Ovary (tissue), 9 donors: ENCODE data around the gene GPC6. TPM values are rescaled to one million over a fixed set of nuclear protein-coding genes. Genes with fewer than 3 reads are reported as not detected.

Experiments used
- DNase-seq, 5 donors: peaks; one replicate each; pipeline ENCODE4 v3.0.0-alpha.2; 2019 to 2020
- H3K27ac ChIP-seq, 2 donors: fragments of 200-600 bp; one replicate each; pipeline versions ENCODE4 v1.5.1 to v1.8.0; 2019 to 2022
- H3K27me3 ChIP-seq: fragments of 200-600 bp; one replicate; pipeline ENCODE4 v1.8.0; 2022
- H3K36me3 ChIP-seq: fragments of 200-600 bp; sonication (generic); one replicate; pipeline ENCODE4 v1.5.1; 2019
- H3K4me1 ChIP-seq: one replicate; pipeline ENCODE4 v1.8.1; 2013; ENCODE audit warnings: mild to moderate bottlenecking, moderate library complexity; ENCODE audit not compliant: insufficient read depth
- H3K4me3 ChIP-seq: fragments of 200-600 bp; sonication (generic); one replicate; pipeline ENCODE4 v1.5.1; 2017
- H3K9me3 ChIP-seq, 2 donors: fragments of 200-600 bp in 1 of 2; sonication (generic) in 1 of 2; one replicate each; pipeline versions ENCODE4 v1.5.1 to v1.8.1; 2013 to 2019; ENCODE audit warnings: mild to moderate bottlenecking in 1 of 2, moderate library complexity in 1 of 2
- CTCF ChIP-seq, 3 donors: fragments of 450-650 bp in 2 of 3; fragments of 200-600 bp in 1 of 3; IDR thresholded peaks; one replicate each; pipeline versions ENCODE4 v1.5.1 to v1.8.0; 2016 to 2022; ENCODE audit warnings: antibody characterized with exemption in 3 of 3, mild to moderate bottlenecking in 1 of 3
- EP300 ChIP-seq: sonication (generic); formaldehyde crosslinking; IDR thresholded peaks from one replicate; pipeline ENCODE4 v1.6.1; 2017; ENCODE audit warnings: antibody characterized with exemption
- POLR2A ChIP-seq: fragments of 450-650 bp; IDR thresholded peaks from one replicate; pipeline ENCODE4 v1.6.1; 2017; ENCODE audit warnings: antibody characterized with exemption, mild to moderate bottlenecking, moderate library complexity
- WGBS, 3 donors: extraction: QIAGEN DNeasy Blood & Tissue Kit in 1 of 3; methylation state at CpG; one replicate each; pipeline versions ENCODE4 v1.1.5 to v1.1.7; 2013 to 2017; 5-methylcytosine and 5-hydroxymethylcytosine counted together
- intact Hi-C, 4 donors: fragments of 100-400 bp; cut with DNase I; formaldehyde crosslinking; loops; one replicate each; pipeline versions ENCODE4 v1.11.0 to v1.15.1; 2022 to 2023
- polyA plus RNA-seq, 2 donors: library from polyadenylated mRNA; stranded (reverse); fragments of 200-250 nt in 1 of 2; fragments of 350-450 nt in 1 of 2; fragmentation: Illumina TruSeq in 1 of 2; extraction: RNeasy Lipid Tissue Mini Kit (QIAGEN cat#74804) in 1 of 2; gene quantifications; one replicate each; pipeline ENCODE4 v1.2.3, GENCODE V29; 2013 to 2014
- total RNA-seq, 7 donors: library from RNA; depleted of rRNA in 2 of 7; stranded (reverse); fragments of >200 nt in 2 of 7; fragmentation: NEBNext Ultra II Directional in 3 of 7; extraction: Animal tissue kit (Norgen Biotek cat#: 25700) in 3 of 7; gene quantifications; one replicate each; pipeline versions ENCODE4 v1.1.0 to v1.2.4, GENCODE V29; 2016 to 2023
- donor health status: DM: no; HTN: no; CAD: no; lungs with moderate emphysema.
- donor health status: DM: no; HTN: no; CAD: no.
- donor health status: Bipolar disorder and iron deficiency.
- donor health status: DM: yes; HTN: yes; CAD: no.
- donor health status: DM: no; HTN: no; CAD: no.
- donor health status: DM: yes; HTN: yes; CAD: no.

GPC6 gene
- total and polyA plus RNA-seq, 9 donors = 4.3 to 22.3 (median 17.9) TPM

- intact Hi-C loops = no loop called here
- H3K4me1 ChIP-seq = no peaks in the 10 kb centered on the region
- H3K9me3 ChIP-seq = no peaks in the 10 kb centered on the region
- 85 to 95% (median 90%) methylated on average over 3 of the region's 3 CpGs for WGBS, 3 donors
- no peak overlapping the region for H3K27ac ChIP-seq
- H3K36me3 ChIP-seq = no peaks in the 10 kb centered on the region
- no peak for DNase-seq
- TF ChIP-seq CTCF (IDR thresholded peaks at IDR 0.05) (no peak), POLR2A (no peak), EP300 (no peak)
- H3K4me3 ChIP-seq = no peak overlapping the region
- H3K27me3 ChIP-seq = no peaks in the 10 kb centered on the region
Measured at GRCh38 chr13:93811071-93811737, 584.6 kb downstream of the GPC6 start.

DNA sequence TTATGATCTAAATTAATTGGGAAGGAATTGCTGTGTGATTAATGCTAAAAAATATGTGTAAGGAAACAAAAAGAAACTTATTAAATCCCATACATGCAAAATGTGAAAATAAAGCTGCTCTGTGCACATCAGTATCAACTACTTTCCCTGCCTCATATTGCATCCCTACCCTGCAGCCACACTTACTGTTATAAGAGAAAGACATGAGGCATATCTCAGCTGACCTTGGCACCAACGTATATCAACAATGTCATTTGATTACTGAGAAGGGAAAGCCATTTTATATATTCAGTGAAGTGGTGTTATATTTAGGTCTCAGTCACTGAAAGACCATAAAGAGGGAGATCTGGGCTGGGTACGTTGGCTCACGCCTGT, 585.1 kb downstream of the GPC6 start:
- intact Hi-C loops = no loop called here
- TF ChIP-seq CTCF (IDR thresholded peaks at IDR 0.05) (no peak), EP300 (no peak), POLR2A (no peak)
- 84 to 89% (median 85%) methylated on average over 3 of the region's 3 CpGs for WGBS, 3 donors
- no peak for DNase-seq
- H3K9me3 ChIP-seq = no peaks in the 10 kb centered on the region
- H3K4me1 ChIP-seq = no peaks in the 10 kb centered on the region
- H3K36me3 ChIP-seq = no peaks in the 10 kb centered on the region
- no peak overlapping the region for H3K4me3 ChIP-seq
- H3K27me3 ChIP-seq = no peaks in the 10 kb centered on the region
- H3K27ac ChIP-seq = no peak overlapping the region

- WGBS, 3 donors = 86 to 93% (median 91%) methylated on average over 3 of the region's 3 CpGs
- H3K27me3 ChIP-seq = no peaks in the 10 kb centered on the region
- no peak for DNase-seq
- H3K9me3 ChIP-seq = no peaks in the 10 kb centered on the region
- H3K4me3 ChIP-seq = no peak overlapping the region
- no peak overlapping the region for H3K27ac ChIP-seq
- H3K36me3 ChIP-seq = no peaks in the 10 kb centered on the region
- intact Hi-C loops = no loop called here
- no peak for TF ChIP-seq CTCF (IDR thresholded peaks at IDR 0.05)
- TF ChIP-seq EP300 = no peak
- TF ChIP-seq POLR2A = no peak
- no peaks in the 10 kb centered on the region for H3K4me1 ChIP-seq
Measured at GRCh38 chr13:93814658-93815057, 588.1 kb downstream of the GPC6 start.

DNA sequence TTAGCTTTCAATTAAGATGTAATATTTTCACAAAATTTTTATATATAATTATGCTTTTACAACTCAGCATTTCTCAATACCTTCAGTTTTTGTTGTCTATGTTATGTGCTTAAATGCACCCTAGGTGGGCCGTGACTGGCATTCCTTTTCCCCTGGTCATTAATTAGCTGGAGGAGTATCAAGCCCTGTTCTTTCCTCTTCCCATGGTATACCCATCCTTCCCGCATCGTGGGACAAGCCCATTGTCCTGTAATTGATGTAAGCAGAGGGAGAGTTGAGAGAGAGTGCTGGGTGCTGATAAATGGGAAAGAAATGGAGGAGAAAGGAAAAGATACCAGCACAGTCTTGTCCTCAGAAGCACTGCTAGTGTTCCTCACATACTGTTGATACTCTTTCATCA, 591.7 kb downstream of the GPC6 start:
- intact Hi-C loops = no loop called here
- Histone ChIP-seq H3K36me3 (no peaks in the 10 kb centered on the region), H3K27me3 (no peaks in the 10 kb centered on the region), H3K4me3 (no peak overlapping the region), H3K4me1 (no peaks in the 10 kb centered on the region), H3K9me3 (no peaks in the 10 kb centered on the region), H3K27ac (no peak overlapping the region)
- no peak for TF ChIP-seq EP300
- no peak for TF ChIP-seq POLR2A
- TF ChIP-seq CTCF (IDR thresholded peaks at IDR 0.05) = no peak
- DNase-seq = no peak
- WGBS, 3 donors = 91 to 94% (median 93%) methylated on average over 3 of the region's 3 CpGs
